Body of pancreas (tissue), 4 donors: ENCODE results near the gene TAS2R9.

Experiments used
- POLR2A ChIP-seq, 3 donors: fragments of 450-650 bp; IDR thresholded peaks; one replicate each; pipeline ENCODE4 v1.6.1; 2016; ENCODE audit warnings: antibody characterized with exemption in 3 of 3, mild to moderate bottlenecking in 2 of 3
- TF ChIP-seq, protein P1 (sequence below), 7 experiments: fragments of 450-650 bp in 4 of 7; fragments of 200-600 bp in 3 of 7; sonication (generic) in 3 of 7; IDR thresholded peaks; one replicate each; pipeline ENCODE4 v1.5.1; 2016 to 2019; ENCODE audit warnings: antibody characterized with exemption in 7 of 7

DNA sequence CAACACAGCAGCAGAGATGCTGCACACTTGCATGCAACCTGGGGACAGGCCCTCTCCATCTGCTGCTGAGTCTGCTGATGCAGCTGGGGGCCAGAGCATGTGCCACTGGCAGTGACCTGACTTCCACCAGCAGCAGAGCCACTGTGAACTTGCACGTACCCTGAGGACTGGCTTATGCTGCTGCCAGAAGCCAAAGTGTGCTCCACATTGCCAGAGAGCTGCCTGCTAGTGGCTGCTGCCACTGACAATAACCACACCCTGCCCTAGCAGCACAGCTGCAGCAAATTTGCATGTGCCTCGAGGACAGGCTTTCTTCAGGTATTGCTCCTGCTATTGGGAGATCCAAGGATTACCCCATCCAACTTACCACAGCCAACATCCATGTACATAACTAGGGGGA lies 43.8 kb upstream of the TAS2R9 start:
- TF ChIP-seq, protein P1, sequence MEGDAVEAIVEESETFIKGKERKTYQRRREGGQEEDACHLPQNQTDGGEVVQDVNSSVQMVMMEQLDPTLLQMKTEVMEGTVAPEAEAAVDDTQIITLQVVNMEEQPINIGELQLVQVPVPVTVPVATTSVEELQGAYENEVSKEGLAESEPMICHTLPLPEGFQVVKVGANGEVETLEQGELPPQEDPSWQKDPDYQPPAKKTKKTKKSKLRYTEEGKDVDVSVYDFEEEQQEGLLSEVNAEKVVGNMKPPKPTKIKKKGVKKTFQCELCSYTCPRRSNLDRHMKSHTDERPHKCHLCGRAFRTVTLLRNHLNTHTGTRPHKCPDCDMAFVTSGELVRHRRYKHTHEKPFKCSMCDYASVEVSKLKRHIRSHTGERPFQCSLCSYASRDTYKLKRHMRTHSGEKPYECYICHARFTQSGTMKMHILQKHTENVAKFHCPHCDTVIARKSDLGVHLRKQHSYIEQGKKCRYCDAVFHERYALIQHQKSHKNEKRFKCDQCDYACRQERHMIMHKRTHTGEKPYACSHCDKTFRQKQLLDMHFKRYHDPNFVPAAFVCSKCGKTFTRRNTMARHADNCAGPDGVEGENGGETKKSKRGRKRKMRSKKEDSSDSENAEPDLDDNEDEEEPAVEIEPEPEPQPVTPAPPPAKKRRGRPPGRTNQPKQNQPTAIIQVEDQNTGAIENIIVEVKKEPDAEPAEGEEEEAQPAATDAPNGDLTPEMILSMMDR (IDR thresholded peaks at IDR 0.05) = no peak
- TF ChIP-seq POLR2A (IDR thresholded peaks at IDR 0.05) = no peak
